ENCODE results near the gene GADL1. TPM values are rescaled to one million over a fixed set of nuclear protein-coding genes. Genes with fewer than 3 reads are reported as not detected.

The GADL1 gene
- total RNA-seq, 1 experiment from 2014 or later = 0.09 TPM

DNA sequence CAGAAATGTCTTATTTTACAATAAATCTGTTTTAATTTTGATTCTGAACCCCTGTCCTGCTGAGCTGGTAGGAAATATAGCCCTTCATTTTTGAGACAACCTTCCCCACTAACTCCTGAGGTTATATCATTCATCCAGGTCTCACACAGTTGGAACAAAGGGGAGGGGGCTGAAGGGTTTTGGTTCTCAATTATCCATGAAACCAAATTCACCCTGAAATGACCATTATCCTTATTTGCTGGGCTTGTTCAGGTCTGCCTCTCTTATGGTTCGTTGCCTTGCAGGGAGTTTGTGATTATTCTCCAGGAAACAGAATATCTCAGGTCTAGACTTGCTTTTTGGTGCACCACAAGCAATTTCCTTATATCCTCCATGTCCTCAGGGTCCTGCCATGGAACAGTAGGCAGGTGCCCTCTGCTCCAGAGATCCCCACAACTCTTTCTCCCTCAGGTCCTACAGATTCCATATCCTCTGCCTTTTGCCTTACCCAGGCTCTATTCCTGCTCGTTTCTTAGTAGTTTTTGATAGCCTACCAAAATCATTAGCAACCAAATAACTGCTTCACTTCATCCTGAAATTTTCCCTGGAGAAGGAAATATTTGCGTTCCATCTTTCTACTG is 193.6 kb downstream of the GADL1 start:
- no peak for DNase-seq
- H3K79me2 ChIP-seq (ENCODE audit: insufficient read depth, low read length) = no peaks in the 10 kb centered on the region
- H3K4ac ChIP-seq (ENCODE audit: low read depth, low read length) = no peak overlapping the region
- no peak overlapping the region for H4K8ac ChIP-seq (replicated peaks; ENCODE audit: insufficient read length, low read depth, low read length)
- H3K14ac ChIP-seq (ENCODE audit: insufficient read depth, low read length) = no peak overlapping the region
- no peak overlapping the region for H2BK5ac ChIP-seq (ENCODE audit: insufficient read length, low read length)
- no peaks in the 10 kb centered on the region for H4K20me1 ChIP-seq (ENCODE audit: control insufficient read depth, insufficient read depth, insufficient read length)
- no peaks in the 10 kb centered on the region for H3K23me2 ChIP-seq (ENCODE audit: insufficient read length, low read depth, low read length, poor library complexity, severe bottlenecking)
- H2AK5ac ChIP-seq (ENCODE audit: insufficient read length, low read length) = no peak overlapping the region
- H3K9me3 ChIP-seq (ENCODE audit: control insufficient read depth, low read depth, low read length) = peaks cover 12% of the 10 kb centered on the region
- H3K4me1 ChIP-seq (ENCODE audit: insufficient read depth, low read length) = peaks cover 11% of the 10 kb centered on the region
- peaks cover 40 to 48% of the 10 kb centered on the region in 2 experiments for H3K4me1 Mint-ChIP-seq
- H3T11ph ChIP-seq (ENCODE audit: low read length) = no peak overlapping the region
- H3K23ac ChIP-seq (ENCODE audit: insufficient read length, low read depth, low read length) = no peak overlapping the region
- no peak overlapping the region for H3K4me2 ChIP-seq (ENCODE audit: insufficient read depth, insufficient read length, low read length)
- H3K27me3 ChIP-seq (ENCODE audit: insufficient read depth, low read length) = no peaks in the 10 kb centered on the region
- no peak overlapping the region for H2BK12ac ChIP-seq (ENCODE audit: insufficient read length, low read depth, low read length)
- H3K9ac ChIP-seq (ENCODE audit: extremely low read depth, insufficient read length, low read length) = no peak overlapping the region
- H4K5ac ChIP-seq (ENCODE audit: insufficient read length, low read depth, low read length) = no peak overlapping the region
- H3K27me3 Mint-ChIP-seq (ENCODE audit: low read depth) = no peaks in the 10 kb centered on the region
- peaks cover 35 to 41% (median 36%) of the 10 kb centered on the region in 3 experiments for H3K36me3 Mint-ChIP-seq (ENCODE audit: insufficient read depth in 1 of 3, low read depth in 3 of 3)
- no peak overlapping the region for H4K91ac ChIP-seq (ENCODE audit: insufficient read length, low read depth, low read length)
- no CpG with 5 or more reads among the region's 3 CpGs for WGBS (ENCODE audit: extremely low coverage, insufficient read length, low lambda C conversion rate)
- H2BK20ac ChIP-seq (ENCODE audit: low read depth, low read length, poor library complexity, severe bottlenecking) = no peak overlapping the region
- H3K27ac ChIP-seq (ENCODE audit: insufficient read length, low read depth, low read length) = no peak overlapping the region
- H2BK120ac ChIP-seq (ENCODE audit: low read depth, low read length, poor library complexity, severe bottlenecking) = no peak overlapping the region
- no peak overlapping the region for H3K4me3 Mint-ChIP-seq
- no peak overlapping the region for H2BK15ac ChIP-seq (ENCODE audit: low read depth, low read length)
- TF ChIP-seq, protein P1, sequence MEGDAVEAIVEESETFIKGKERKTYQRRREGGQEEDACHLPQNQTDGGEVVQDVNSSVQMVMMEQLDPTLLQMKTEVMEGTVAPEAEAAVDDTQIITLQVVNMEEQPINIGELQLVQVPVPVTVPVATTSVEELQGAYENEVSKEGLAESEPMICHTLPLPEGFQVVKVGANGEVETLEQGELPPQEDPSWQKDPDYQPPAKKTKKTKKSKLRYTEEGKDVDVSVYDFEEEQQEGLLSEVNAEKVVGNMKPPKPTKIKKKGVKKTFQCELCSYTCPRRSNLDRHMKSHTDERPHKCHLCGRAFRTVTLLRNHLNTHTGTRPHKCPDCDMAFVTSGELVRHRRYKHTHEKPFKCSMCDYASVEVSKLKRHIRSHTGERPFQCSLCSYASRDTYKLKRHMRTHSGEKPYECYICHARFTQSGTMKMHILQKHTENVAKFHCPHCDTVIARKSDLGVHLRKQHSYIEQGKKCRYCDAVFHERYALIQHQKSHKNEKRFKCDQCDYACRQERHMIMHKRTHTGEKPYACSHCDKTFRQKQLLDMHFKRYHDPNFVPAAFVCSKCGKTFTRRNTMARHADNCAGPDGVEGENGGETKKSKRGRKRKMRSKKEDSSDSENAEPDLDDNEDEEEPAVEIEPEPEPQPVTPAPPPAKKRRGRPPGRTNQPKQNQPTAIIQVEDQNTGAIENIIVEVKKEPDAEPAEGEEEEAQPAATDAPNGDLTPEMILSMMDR (conservative IDR thresholded peaks at IDR 0.05) = no peak
- H3K56ac ChIP-seq (ENCODE audit: insufficient read length, low read depth, low read length) = no peak overlapping the region
- no peaks in the 10 kb centered on the region for H3K79me1 ChIP-seq (ENCODE audit: insufficient read depth, low read depth, low read length, poor library complexity, severe bottlenecking)
- no peak overlapping the region for H3K18ac ChIP-seq (ENCODE audit: insufficient read length, low read depth, low read length)
- H3K9me3 Mint-ChIP-seq = peaks cover 24 to 37% of the 10 kb centered on the region in 2 experiments
- no peak overlapping the region for H2AFZ ChIP-seq (ENCODE audit: low read length)
- no peak overlapping the region for H3K27ac Mint-ChIP-seq

Data from H9 (cell line).